ENCODE results near the gene CCL3. TPM values are rescaled to one million over a fixed set of nuclear protein-coding genes. Genes with fewer than 3 reads are reported as not detected.
"Not testable (repeated sequence)": the region's sequence is repeated elsewhere in the genome, so short reads cannot be mapped to it uniquely, and the experiment has no call there.

The CCL3 gene
- total RNA-seq, 2 donors from 2014 or later: not detected

GRCh38 chr17:36094746-36095145, 4.8 kb upstream of the CCL3 start:
- Histone ChIP-seq H3K4me3 (no peak overlapping the region), H3K27me3 (replicated peaks; ENCODE audit: insufficient read depth) (no peaks in the 10 kb centered on the region), H3K4me1 (replicated peaks) (no peaks in the 10 kb centered on the region), H3K27ac (no peak overlapping the region), H3K9me3 (no peaks in the 10 kb centered on the region), H3K36me3 (no peaks in the 10 kb centered on the region)
- intact Hi-C loops (cut with DNase I): no loop called here
- no peak for DNase-seq (ENCODE audit: low spot score)
- 83% methylated on average over 7 of the region's 7 CpGs for WGBS
- TF ChIP-seq POLR2AphosphoS5 (IDR thresholded peaks at IDR 0.05) (no peak), CTCF (IDR thresholded peaks at IDR 0.05) (no peak), POLR2A (IDR thresholded peaks at IDR 0.05) (no peak)

- H3K9me3 ChIP-seq: no peaks in the 10 kb centered on the region
- H3K27me3 ChIP-seq (replicated peaks; ENCODE audit: insufficient read depth): no peaks in the 10 kb centered on the region
- DNase-seq (ENCODE audit: low spot score): no peak
- no peaks in the 10 kb centered on the region for H3K36me3 ChIP-seq
- no peaks in the 10 kb centered on the region for H3K4me1 ChIP-seq (replicated peaks)
- TF ChIP-seq POLR2AphosphoS5 (IDR thresholded peaks at IDR 0.05): no peak
- no peak for TF ChIP-seq CTCF (IDR thresholded peaks at IDR 0.05)
- no peak for TF ChIP-seq POLR2A (IDR thresholded peaks at IDR 0.05)
- no peak overlapping the region for H3K4me3 ChIP-seq
- no peak overlapping the region for H3K27ac ChIP-seq
- intact Hi-C loops (cut with DNase I): no loop called here
- 82% methylated on average over 1 of the region's 1 CpG for WGBS
Observed at GRCh38 chr17:36094232-36094631, 4.3 kb upstream of the CCL3 start.

- H3K9me3 ChIP-seq; intact Hi-C loops (cut with DNase I); H3K27me3 ChIP-seq (replicated peaks; ENCODE audit: insufficient read depth); DNase-seq (ENCODE audit: low spot score); H3K4me1 ChIP-seq (replicated peaks); H3K36me3 ChIP-seq; H3K4me3 ChIP-seq; H3K27ac ChIP-seq: not testable (repeated sequence)
- WGBS: 67% methylated on average over 6 of the region's 6 CpGs
Observed at GRCh38 chr17:36092715-36093114, 2.8 kb upstream of the CCL3 start.

GRCh38 chr17:36092230-36092629, 2.3 kb upstream of the CCL3 start:
- no peaks in the 10 kb centered on the region for H3K36me3 ChIP-seq
- H3K9me3 ChIP-seq: no peaks in the 10 kb centered on the region
- TF ChIP-seq POLR2AphosphoS5 (IDR thresholded peaks at IDR 0.05) (no peak), POLR2A (IDR thresholded peaks at IDR 0.05) (no peak), CTCF (IDR thresholded peaks at IDR 0.05) (no peak)
- H3K4me3 ChIP-seq: no peak overlapping the region
- H3K27ac ChIP-seq: no peak overlapping the region
- WGBS: 64% methylated on average over 4 of the region's 4 CpGs
- intact Hi-C loops (cut with DNase I): no loop called here
- DNase-seq (ENCODE audit: low spot score): no peak
- no peaks in the 10 kb centered on the region for H3K27me3 ChIP-seq (replicated peaks; ENCODE audit: insufficient read depth)
- H3K4me1 ChIP-seq (replicated peaks): no peaks in the 10 kb centered on the region

GRCh38 chr17:36089339-36089865, 541 bp downstream of the CCL3 start:
- Histone ChIP-seq H3K27ac (no peak overlapping the region), H3K36me3 (no peaks in the 10 kb centered on the region), H3K9me3 (no peaks in the 10 kb centered on the region), H3K27me3 (replicated peaks; ENCODE audit: insufficient read depth) (no peaks in the 10 kb centered on the region), H3K4me1 (replicated peaks) (no peaks in the 10 kb centered on the region), H3K4me3 (no peak overlapping the region)
- WGBS: 77% methylated on average over 4 of the region's 4 CpGs
- no peak for DNase-seq (ENCODE audit: low spot score)
- intact Hi-C loops (cut with DNase I): no loop called here
- no peak for TF ChIP-seq POLR2AphosphoS5 (IDR thresholded peaks at IDR 0.05)
- TF ChIP-seq CTCF (IDR thresholded peaks at IDR 0.05): no peak
- no peak for TF ChIP-seq POLR2A (IDR thresholded peaks at IDR 0.05)

All from prostate gland (tissue), 2 donors.